Measurements from ENCODE around the gene SLF2.

DNA sequence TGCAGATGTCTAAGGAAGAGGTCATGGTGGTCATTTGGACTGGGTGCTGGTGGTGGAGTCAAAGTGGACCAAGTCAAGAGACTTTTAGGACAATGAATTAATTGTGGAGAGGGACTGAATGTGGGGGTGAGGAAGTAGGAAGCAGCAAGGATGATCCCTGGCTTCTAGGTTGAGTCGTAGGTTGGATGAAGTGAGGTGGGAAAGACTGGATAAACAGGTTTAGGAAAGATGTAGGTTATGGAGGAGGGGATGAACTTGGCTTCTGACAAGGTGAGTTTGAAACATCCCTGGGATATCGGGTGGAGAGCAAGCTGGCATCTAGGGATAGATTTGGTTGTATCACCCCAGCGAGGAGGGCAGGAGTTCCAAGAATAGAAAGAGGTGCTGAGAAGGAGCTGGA is 64.1 kb downstream of the SLF2 start:
- TF ChIP-seq, protein P1, sequence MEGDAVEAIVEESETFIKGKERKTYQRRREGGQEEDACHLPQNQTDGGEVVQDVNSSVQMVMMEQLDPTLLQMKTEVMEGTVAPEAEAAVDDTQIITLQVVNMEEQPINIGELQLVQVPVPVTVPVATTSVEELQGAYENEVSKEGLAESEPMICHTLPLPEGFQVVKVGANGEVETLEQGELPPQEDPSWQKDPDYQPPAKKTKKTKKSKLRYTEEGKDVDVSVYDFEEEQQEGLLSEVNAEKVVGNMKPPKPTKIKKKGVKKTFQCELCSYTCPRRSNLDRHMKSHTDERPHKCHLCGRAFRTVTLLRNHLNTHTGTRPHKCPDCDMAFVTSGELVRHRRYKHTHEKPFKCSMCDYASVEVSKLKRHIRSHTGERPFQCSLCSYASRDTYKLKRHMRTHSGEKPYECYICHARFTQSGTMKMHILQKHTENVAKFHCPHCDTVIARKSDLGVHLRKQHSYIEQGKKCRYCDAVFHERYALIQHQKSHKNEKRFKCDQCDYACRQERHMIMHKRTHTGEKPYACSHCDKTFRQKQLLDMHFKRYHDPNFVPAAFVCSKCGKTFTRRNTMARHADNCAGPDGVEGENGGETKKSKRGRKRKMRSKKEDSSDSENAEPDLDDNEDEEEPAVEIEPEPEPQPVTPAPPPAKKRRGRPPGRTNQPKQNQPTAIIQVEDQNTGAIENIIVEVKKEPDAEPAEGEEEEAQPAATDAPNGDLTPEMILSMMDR (conservative IDR thresholded peaks at IDR 0.05): no peak
- TF ChIP-seq EZH2 (IDR thresholded peaks at IDR 0.05; ENCODE audit: low read depth): no peak

All from PC-9 (cell line).